ENCODE data around the gene KCTD1.

DNA sequence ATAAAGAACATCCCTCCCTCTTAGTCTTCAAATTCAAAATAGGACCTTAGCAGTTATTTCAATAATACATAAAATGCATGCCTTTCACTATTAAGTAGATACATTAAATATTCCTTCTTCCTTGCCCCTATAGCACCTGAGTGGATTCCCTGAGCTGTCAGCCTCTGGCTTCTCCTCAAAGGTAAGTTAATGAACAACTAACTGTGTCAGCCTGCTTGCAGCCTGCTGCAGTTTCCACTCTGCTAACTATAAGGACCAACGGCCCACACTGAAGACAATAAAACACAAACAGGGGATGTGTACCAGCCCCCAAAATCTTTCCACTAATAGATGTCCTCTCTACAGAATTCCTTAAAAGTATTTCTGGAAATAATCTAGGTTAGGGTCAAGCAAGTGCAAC is 5.0 kb downstream of the KCTD1 start:
- TF ChIP-seq, protein P1, sequence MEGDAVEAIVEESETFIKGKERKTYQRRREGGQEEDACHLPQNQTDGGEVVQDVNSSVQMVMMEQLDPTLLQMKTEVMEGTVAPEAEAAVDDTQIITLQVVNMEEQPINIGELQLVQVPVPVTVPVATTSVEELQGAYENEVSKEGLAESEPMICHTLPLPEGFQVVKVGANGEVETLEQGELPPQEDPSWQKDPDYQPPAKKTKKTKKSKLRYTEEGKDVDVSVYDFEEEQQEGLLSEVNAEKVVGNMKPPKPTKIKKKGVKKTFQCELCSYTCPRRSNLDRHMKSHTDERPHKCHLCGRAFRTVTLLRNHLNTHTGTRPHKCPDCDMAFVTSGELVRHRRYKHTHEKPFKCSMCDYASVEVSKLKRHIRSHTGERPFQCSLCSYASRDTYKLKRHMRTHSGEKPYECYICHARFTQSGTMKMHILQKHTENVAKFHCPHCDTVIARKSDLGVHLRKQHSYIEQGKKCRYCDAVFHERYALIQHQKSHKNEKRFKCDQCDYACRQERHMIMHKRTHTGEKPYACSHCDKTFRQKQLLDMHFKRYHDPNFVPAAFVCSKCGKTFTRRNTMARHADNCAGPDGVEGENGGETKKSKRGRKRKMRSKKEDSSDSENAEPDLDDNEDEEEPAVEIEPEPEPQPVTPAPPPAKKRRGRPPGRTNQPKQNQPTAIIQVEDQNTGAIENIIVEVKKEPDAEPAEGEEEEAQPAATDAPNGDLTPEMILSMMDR (IDR thresholded peaks at IDR 0.05; ENCODE audit: insufficient read depth, low read length) = no peak
- TF ChIP-seq GABPA (IDR thresholded peaks at IDR 0.05; ENCODE audit: low read depth) (no peak), POLR2AphosphoS5 (IDR thresholded peaks at IDR 0.05; ENCODE audit: low read depth) (no peak)
